ENCODE results near the gene FANCM.

- TF ChIP-seq CTCF (IDR thresholded peaks at IDR 0.05) (no peak), POLR2AphosphoS5 (IDR thresholded peaks at IDR 0.05) (no peak)
Measured at GRCh38 chr14:45120096-45120495, 15.6 kb upstream of the FANCM start.

Data from breast epithelium (tissue), 3 donors.